ENCODE measurements around the gene KCNJ4.
"Not testable (repeated sequence)": the region's sequence is repeated elsewhere in the genome, so short reads cannot be mapped to it uniquely, and the experiment has no call there.

The KCNJ4 gene

DNA sequence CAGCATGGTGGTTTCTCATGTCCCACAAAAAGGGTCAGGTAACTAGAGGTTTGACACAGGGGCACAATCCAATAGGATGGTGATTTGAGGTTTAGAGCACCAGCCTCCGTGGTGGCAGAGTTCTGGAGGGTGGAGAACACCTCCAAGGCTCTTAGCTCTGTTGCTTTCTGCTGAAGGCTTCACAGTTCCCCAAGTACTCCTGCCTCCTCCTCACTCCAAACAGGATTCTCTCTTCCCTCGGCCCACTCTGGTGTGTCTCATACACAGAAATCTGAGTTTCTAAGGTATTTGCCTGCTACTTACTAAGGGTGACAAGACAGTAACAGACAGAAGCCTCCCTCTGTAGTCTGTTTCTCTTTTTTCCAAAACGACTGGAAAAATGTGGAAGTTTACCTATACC is 73.6 kb downstream of the KCNJ4 start:
- not testable (repeated sequence) for DNase-seq (ENCODE audit: low read depth)

Data from activated T-helper 1 cell treated with Interleukin-2 at 50 U/mL for 16 hours (primary cell).